GM12878 (cell line): Measurements from ENCODE around the gene CCR7. TPM values are rescaled to one million over a fixed set of nuclear protein-coding genes. Genes with fewer than 3 reads are reported as not detected.
A peak's percentile ranks its signal among the peaks of the same experiment; 100 is the strongest.

Experiments
- ETV6 ChIP-seq, 2 experiments: fragments of 450-650 bp in 1 of 2; IDR thresholded peaks in 1 of 2; conservative IDR thresholded peaks in 1 of 2; 2 replicates each; pipeline ENCODE4 v1.6.1; 2014; ENCODE audit warnings: antibody characterized with exemption in 1 of 2, borderline replicate concordance in 1 of 2, low read depth in 1 of 2, mild to moderate bottlenecking in 1 of 2, moderate library complexity in 1 of 2
- EZH2 ChIP-seq: IDR thresholded peaks from 2 replicates; pipeline ENCODE4 v1.6.1; 2012; ENCODE audit warnings: low read depth, mild to moderate bottlenecking, control low read depth, inconsistent platforms, low read length, borderline replicate concordance; ENCODE audit not compliant: control insufficient read depth
- MEF2A ChIP-seq: IDR thresholded peaks from 2 replicates; pipeline ENCODE4 v1.6.1; 2011; ENCODE audit warnings: low read depth, mild to moderate bottlenecking, low read length, moderate library complexity; ENCODE audit not compliant: insufficient read depth
- NFYA ChIP-seq: IDR thresholded peaks from 2 replicates; pipeline ENCODE4 v1.6.1; 2011; ENCODE audit warnings: low read depth, mild to moderate bottlenecking, low read length, improper control_type of control experiment, borderline replicate concordance
- POU2F2 ChIP-seq: IDR thresholded peaks from 3 replicates; pipeline ENCODE4 v1.6.1; 2011; ENCODE audit warnings: low read depth, mild to moderate bottlenecking, low read length, borderline replicate concordance
- polyA plus RNA-seq, 11 experiments: library from polyadenylated mRNA; depleted of rRNA in 4 of 11; unstranded in 6 of 11; stranded (reverse) in 5 of 11; fragments of >200 nt; fragmentation: Nextera tagmentation in 4 of 11; fragmentation: Illumina TruSeq in 1 of 11; extraction: Ambion mirVana in 4 of 11; extraction: Trizol in 1 of 11; gene quantifications; 1 replicate in 1 of 11; 2 replicates in 10 of 11; pipeline versions ENCODE4 v1.2.1 to v1.2.3, GENCODE V29; 2011 to 2016; ENCODE audit warnings: inconsistent platforms in 2 of 11, missing spikeins in 2 of 11, low read depth in 1 of 11
- total RNA-seq, 4 experiments: library from RNA; depleted of rRNA in 3 of 4; stranded (reverse); fragments of >200 nt in 3 of 4; fragmentation: Illumina TruSeq in 1 of 4; extraction: Trizol in 1 of 4; gene quantifications; 2 replicates each; pipeline versions ENCODE4 v1.2.1 to v1.2.3, GENCODE V29; 2013 to 2021
- TF ChIP-seq, protein P1 (sequence below): IDR thresholded peaks from 2 replicates; pipeline ENCODE4 v1.6.1; 2012; ENCODE audit warnings: low read length, inconsistent platforms
- TF ChIP-seq, protein P2 (sequence below): fragments of 450-650 bp; IDR thresholded peaks from 2 replicates; pipeline ENCODE4 v1.6.1; 2017; ENCODE audit warnings: mild to moderate bottlenecking, moderate library complexity
- TF ChIP-seq, protein P3 (sequence below): IDR thresholded peaks from 2 replicates; pipeline ENCODE4 v1.6.1; 2011; ENCODE audit warnings: low read depth, mild to moderate bottlenecking, low read length, moderate library complexity, borderline replicate concordance; ENCODE audit errors: extremely low read depth
- TF ChIP-seq, protein P4 (sequence below): fragments of 450-650 bp; IDR thresholded peaks from 2 replicates; pipeline ENCODE4 v1.6.1; 2017; ENCODE audit warnings: borderline replicate concordance
- TF ChIP-seq, protein P5 (sequence below): fragments of 450-650 bp; IDR thresholded peaks from 2 replicates; pipeline ENCODE4 v1.6.1; 2014; ENCODE audit warnings: mild to moderate bottlenecking

Gene CCR7
- total and polyA plus RNA-seq, 10 of the 15 experiments (the other 5 are each of a cell fraction or from before 2014, with no cell fraction given), result 131 to 1,171 (median 260) TPM

DNA sequence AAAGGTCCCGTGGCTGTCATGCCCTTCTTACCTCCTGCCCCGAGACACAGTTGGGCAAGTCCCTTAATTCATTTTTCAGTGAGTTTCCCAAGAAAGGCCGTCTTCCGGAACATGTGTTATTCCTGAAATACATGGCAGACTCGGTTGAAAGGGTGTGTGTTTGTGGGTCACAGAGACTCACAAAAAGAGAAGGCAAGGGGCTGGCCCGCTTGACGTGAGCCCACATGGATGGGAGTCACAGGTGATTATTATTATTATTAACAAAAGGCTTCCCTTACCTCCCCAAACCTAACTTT, 34.1 kb upstream of the CCR7 start (continued):
- TF ChIP-seq, protein P1, sequence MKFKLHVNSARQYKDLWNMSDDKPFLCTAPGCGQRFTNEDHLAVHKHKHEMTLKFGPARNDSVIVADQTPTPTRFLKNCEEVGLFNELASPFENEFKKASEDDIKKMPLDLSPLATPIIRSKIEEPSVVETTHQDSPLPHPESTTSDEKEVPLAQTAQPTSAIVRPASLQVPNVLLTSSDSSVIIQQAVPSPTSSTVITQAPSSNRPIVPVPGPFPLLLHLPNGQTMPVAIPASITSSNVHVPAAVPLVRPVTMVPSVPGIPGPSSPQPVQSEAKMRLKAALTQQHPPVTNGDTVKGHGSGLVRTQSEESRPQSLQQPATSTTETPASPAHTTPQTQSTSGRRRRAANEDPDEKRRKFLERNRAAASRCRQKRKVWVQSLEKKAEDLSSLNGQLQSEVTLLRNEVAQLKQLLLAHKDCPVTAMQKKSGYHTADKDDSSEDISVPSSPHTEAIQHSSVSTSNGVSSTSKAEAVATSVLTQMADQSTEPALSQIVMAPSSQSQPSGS, result no peak
- TF ChIP-seq ETV6 (conservative IDR thresholded peaks at IDR 0.05 in 1 of 2, IDR thresholded peaks at IDR 0.05 in 1 of 2; ENCODE audit: borderline replicate concordance in 1 of 2, low read depth in 1 of 2) (no peak), POU2F2 (no peak), NFYA (no peak), MEF2A (no peak), EZH2 (no peak)
- TF ChIP-seq, protein P2, sequence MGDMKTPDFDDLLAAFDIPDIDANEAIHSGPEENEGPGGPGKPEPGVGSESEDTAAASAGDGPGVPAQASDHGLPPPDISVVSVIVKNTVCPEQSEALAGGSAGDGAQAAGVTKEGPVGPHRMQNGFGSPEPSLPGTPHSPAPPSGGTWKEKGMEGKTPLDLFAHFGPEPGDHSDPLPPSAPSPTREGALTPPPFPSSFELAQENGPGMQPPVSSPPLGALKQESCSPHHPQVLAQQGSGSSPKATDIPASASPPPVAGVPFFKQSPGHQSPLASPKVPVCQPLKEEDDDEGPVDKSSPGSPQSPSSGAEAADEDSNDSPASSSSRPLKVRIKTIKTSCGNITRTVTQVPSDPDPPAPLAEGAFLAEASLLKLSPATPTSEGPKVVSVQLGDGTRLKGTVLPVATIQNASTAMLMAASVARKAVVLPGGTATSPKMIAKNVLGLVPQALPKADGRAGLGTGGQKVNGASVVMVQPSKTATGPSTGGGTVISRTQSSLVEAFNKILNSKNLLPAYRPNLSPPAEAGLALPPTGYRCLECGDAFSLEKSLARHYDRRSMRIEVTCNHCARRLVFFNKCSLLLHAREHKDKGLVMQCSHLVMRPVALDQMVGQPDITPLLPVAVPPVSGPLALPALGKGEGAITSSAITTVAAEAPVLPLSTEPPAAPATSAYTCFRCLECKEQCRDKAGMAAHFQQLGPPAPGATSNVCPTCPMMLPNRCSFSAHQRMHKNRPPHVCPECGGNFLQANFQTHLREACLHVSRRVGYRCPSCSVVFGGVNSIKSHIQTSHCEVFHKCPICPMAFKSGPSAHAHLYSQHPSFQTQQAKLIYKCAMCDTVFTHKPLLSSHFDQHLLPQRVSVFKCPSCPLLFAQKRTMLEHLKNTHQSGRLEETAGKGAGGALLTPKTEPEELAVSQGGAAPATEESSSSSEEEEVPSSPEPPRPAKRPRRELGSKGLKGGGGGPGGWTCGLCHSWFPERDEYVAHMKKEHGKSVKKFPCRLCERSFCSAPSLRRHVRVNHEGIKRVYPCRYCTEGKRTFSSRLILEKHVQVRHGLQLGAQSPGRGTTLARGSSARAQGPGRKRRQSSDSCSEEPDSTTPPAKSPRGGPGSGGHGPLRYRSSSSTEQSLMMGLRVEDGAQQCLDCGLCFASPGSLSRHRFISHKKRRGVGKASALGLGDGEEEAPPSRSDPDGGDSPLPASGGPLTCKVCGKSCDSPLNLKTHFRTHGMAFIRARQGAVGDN, result peak; percentile 65; the same call in 1 of the 2 replicates
- TF ChIP-seq, protein P3, sequence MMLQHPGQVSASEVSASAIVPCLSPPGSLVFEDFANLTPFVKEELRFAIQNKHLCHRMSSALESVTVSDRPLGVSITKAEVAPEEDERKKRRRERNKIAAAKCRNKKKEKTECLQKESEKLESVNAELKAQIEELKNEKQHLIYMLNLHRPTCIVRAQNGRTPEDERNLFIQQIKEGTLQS, result no peak
- TF ChIP-seq, protein P4, sequence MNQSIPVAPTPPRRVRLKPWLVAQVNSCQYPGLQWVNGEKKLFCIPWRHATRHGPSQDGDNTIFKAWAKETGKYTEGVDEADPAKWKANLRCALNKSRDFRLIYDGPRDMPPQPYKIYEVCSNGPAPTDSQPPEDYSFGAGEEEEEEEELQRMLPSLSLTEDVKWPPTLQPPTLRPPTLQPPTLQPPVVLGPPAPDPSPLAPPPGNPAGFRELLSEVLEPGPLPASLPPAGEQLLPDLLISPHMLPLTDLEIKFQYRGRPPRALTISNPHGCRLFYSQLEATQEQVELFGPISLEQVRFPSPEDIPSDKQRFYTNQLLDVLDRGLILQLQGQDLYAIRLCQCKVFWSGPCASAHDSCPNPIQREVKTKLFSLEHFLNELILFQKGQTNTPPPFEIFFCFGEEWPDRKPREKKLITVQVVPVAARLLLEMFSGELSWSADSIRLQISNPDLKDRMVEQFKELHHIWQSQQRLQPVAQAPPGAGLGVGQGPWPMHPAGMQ, result no peak
- TF ChIP-seq, protein P5, sequence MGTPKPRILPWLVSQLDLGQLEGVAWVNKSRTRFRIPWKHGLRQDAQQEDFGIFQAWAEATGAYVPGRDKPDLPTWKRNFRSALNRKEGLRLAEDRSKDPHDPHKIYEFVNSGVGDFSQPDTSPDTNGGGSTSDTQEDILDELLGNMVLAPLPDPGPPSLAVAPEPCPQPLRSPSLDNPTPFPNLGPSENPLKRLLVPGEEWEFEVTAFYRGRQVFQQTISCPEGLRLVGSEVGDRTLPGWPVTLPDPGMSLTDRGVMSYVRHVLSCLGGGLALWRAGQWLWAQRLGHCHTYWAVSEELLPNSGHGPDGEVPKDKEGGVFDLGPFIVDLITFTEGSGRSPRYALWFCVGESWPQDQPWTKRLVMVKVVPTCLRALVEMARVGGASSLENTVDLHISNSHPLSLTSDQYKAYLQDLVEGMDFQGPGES, result no peak
